Right lobe of liver (tissue), 6 donors: ENCODE measurements around the gene NUP210L. TPM values are rescaled to one million over a fixed set of nuclear protein-coding genes. Genes with fewer than 3 reads are reported as not detected.

Experiments used
- ATAC-seq, 4 donors: fragments of 200-7000 bp; cut with Tn5 transposase; one replicate each; pipeline ENCODE4 v1.9.1; 2020; ENCODE audit warnings: mild to moderate bottlenecking in 4 of 4, moderate library complexity in 4 of 4
- DNase-seq, 3 donors: peaks; one replicate each; pipeline ENCODE4 v3.0.0-alpha.2; 2020
- H3K27ac ChIP-seq, 3 donors: fragments of 200-600 bp; one replicate each; pipeline ENCODE4 v1.8.0; 2022
- H3K27me3 ChIP-seq, 2 donors: fragments of 200-600 bp; one replicate each; pipeline ENCODE4 v1.8.0; 2022
- H3K36me3 ChIP-seq, 4 donors: fragments of 200-600 bp; sonication (generic) in 1 of 4; one replicate each; pipeline versions ENCODE4 v1.5.1 to v1.8.0; 2017 to 2022; ENCODE audit warnings: control low read depth in 1 of 4
- H3K4me1 ChIP-seq, 4 donors: fragments of 200-600 bp; sonication (generic) in 1 of 4; one replicate each; pipeline versions ENCODE4 v1.5.1 to v1.8.0; 2017 to 2022; ENCODE audit warnings: control low read depth in 1 of 4
- H3K4me3 ChIP-seq, 3 donors: fragments of 200-600 bp; one replicate each; pipeline ENCODE4 v1.8.0; 2022
- H3K9me3 ChIP-seq, 4 donors: fragments of 200-600 bp; sonication (generic) in 1 of 4; one replicate each; pipeline versions ENCODE4 v1.5.1 to v1.8.0; 2017 to 2022; ENCODE audit warnings: control low read depth in 1 of 4
- CTCF ChIP-seq, 4 donors: fragments of 200-600 bp in 3 of 4; fragments of 450-650 bp in 1 of 4; IDR thresholded peaks; one replicate each; pipeline versions ENCODE4 v1.5.1 to v1.8.0; 2016 to 2022; ENCODE audit warnings: antibody characterized with exemption in 4 of 4, mild to moderate bottlenecking in 2 of 4
- POLR2A ChIP-seq: fragments of 450-650 bp; IDR thresholded peaks from one replicate; pipeline ENCODE4 v1.6.1; 2017; ENCODE audit warnings: antibody characterized with exemption, mild to moderate bottlenecking
- WGBS: methylation state at CpG from one replicate; pipeline ENCODE4 v1.1.6; 2018; ENCODE audit warnings: low coverage, low lambda C conversion rate; ENCODE audit not compliant: insufficient coverage; ENCODE audit errors: missing lambda C conversion rate; 5-methylcytosine and 5-hydroxymethylcytosine counted together
- intact Hi-C, 2 donors: fragments of 100-400 bp; cut with DNase I; formaldehyde crosslinking; loops; one replicate each; pipeline versions ENCODE4 v1.11.2 to v1.14.1; 2022
- total RNA-seq, 6 experiments: library from RNA; depleted of rRNA in 2 of 6; stranded (reverse); fragments of >200 nt in 2 of 6; fragmentation: NEBNext Ultra II Directional in 3 of 6; extraction: Animal tissue kit (Norgen Biotek cat#: 25700) in 3 of 6; gene quantifications; one replicate each; pipeline versions ENCODE4 v1.1.0 to v1.2.4, GENCODE V29; 2016 to 2023
- donor health status: DM: no; HTN: yes; CAD: no.
- donor health status: DM: no; HTN: no; CAD: no.
- donor health status: DM: no; HTN: no; CAD: no.
- donor health status: DM: no; HTN: yes; CAD: no.
- donor health status: DM: no; HTN: yes; CAD: no.

NUP210L gene
- total RNA-seq, 6 experiments from 2014 or later = 0.14 TPM; not detected in 5

GRCh38 chr1:153968972-153969371 is 185.9 kb downstream of the NUP210L start:
- no peaks in the 10 kb centered on the region for H3K27me3 ChIP-seq
- H3K4me1 ChIP-seq = peaks cover 0 to 19% (median 7%) of the 10 kb centered on the region in 4 donors
- no peaks in the 10 kb centered on the region for H3K9me3 ChIP-seq
- H3K36me3 ChIP-seq = peaks cover 0 to 6% (median 2%) of the 10 kb centered on the region in 4 donors
- intact Hi-C loops = no loop called here
- H3K27ac ChIP-seq = no peak overlapping the region
- no peak overlapping the region for H3K4me3 ChIP-seq
- TF ChIP-seq CTCF (IDR thresholded peaks at IDR 0.05) = no peak
- no peak for TF ChIP-seq POLR2A
- DNase-seq = no peak
- WGBS = no CpG with 5 or more reads among the region's 2 CpGs
- ATAC-seq = no peak

GRCh38 chr1:153968408-153968807 is 186.5 kb downstream of the NUP210L start:
- Histone ChIP-seq H3K27me3 (no peaks in the 10 kb centered on the region), H3K36me3 (peaks cover 0 to under 1% (median 0%) of the 10 kb centered on the region in 4 donors), H3K9me3 (no peaks in the 10 kb centered on the region), H3K4me1 (peaks cover 0 to 19% (median 7%) of the 10 kb centered on the region in 4 donors), H3K4me3 (peak overlapping the region in 2 of 3 donors; percentile 63 to 65), H3K27ac (peak overlapping the region in 1 of 3 donors; percentile 97)
- intact Hi-C loops = no loop called here
- DNase-seq (no peak), ATAC-seq (no peak)
- WGBS = 26% methylated on average over 10 of the region's 13 CpGs
- TF ChIP-seq POLR2A (no peak), CTCF (IDR thresholded peaks at IDR 0.05) (no peak)

- WGBS = under 1% methylated on average over 8 of the region's 8 CpGs
- Histone ChIP-seq H3K4me3 (peak overlapping the region; percentile 44 to 65 (median 63)), H3K9me3 (no peaks in the 10 kb centered on the region), H3K4me1 (peaks cover 0 to 19% (median 7%) of the 10 kb centered on the region in 4 donors), H3K27ac (peak overlapping the region; percentile 83 to 97 (median 91)), H3K27me3 (no peaks in the 10 kb centered on the region), H3K36me3 (no peaks in the 10 kb centered on the region)
- intact Hi-C loops = no loop called here
- ATAC-seq (no peak), DNase-seq (peak in 2 of 3 donors; percentile 60 to 72)
- no peak for TF ChIP-seq POLR2A
- no peak for TF ChIP-seq CTCF (IDR thresholded peaks at IDR 0.05)
Measured at GRCh38 chr1:153968000-153968363, 186.9 kb downstream of the NUP210L start.

- Histone ChIP-seq H3K4me3 (peak within 1 kb of the TSS; percentile 44 to 65 (median 63)), H3K27me3 (no peaks in the 10 kb centered on the region), H3K27ac (peak within 1 kb of the TSS; percentile 83 to 97 (median 91)), H3K36me3 (no peaks in the 10 kb centered on the region), H3K9me3 (no peaks in the 10 kb centered on the region), H3K4me1 (peaks cover 0 to 25% (median 9%) of the 10 kb centered on the region in 4 donors)
- WGBS = 0% methylated on average over 24 of the region's 60 CpGs
- DNase-seq (peak; percentile 94 to 97 (median 96)), ATAC-seq (peak; percentile 72 to 86 (median 81))
- TF ChIP-seq CTCF (IDR thresholded peaks at IDR 0.05) (peak in 3 of 4 donors; percentile 51 to 58 (median 54)), POLR2A (peak; percentile 91)
- intact Hi-C loops = no loop called here
Measured at GRCh38 chr1:153967107-153967999, 187.5 kb downstream of the NUP210L start, which contains the start of gene CREB3L4. CREB3L4 (plus strand) TSS chr1:153967902; CDS start chr1:153968526, 624 bp downstream.
